Measurements from ENCODE around the gene ACACA.

Gene ACACA

GRCh38 chr17:37083456-37083855, 323.2 kb downstream of the ACACA start:
- H3K4me3 ChIP-seq (ENCODE audit: low read depth, low read length): no peak overlapping the region
- no peak overlapping the region for H3K27ac ChIP-seq (ENCODE audit: extremely low read depth, low read depth, low read length)
- peaks cover 0 to 38% of the 10 kb centered on the region in 2 experiments; a peak in 2 of 3 replicates for H3K36me3 ChIP-seq (ENCODE audit: control insufficient read depth in 2 of 2, insufficient read depth in 1 of 2, low read length in 2 of 2)
- CTCF ChIA-PET: interaction anchor here (0.7 kb wide), 1 partner anchor 36 kb away, joined by 3 read pairs; no protein-coding TSS in a partner anchor
- TF ChIP-seq ZNF223 (tag by site-specific recombination; IDR thresholded peaks at IDR 0.05) (no peak), SCRT2 (tag by site-specific recombination; IDR thresholded peaks at IDR 0.05) (peak; percentile 96), ZNF202 (tag by site-specific recombination; IDR thresholded peaks at IDR 0.05; ENCODE audit: borderline replicate concordance) (no peak), SCRT1 (tag by site-specific recombination; IDR thresholded peaks at IDR 0.05; ENCODE audit: borderline replicate concordance) (peak; percentile 94), MEIS1 (CRISPR knock-in tag; IDR thresholded peaks at IDR 0.05; ENCODE audit: borderline replicate concordance) (no peak), MZF1 (tag by site-specific recombination; IDR thresholded peaks at IDR 0.05; ENCODE audit: borderline replicate concordance) (no peak), ZNF175 (tag by site-specific recombination; IDR thresholded peaks at IDR 0.05) (no peak)
- H3K4me1 ChIP-seq (ENCODE audit: control insufficient read depth, insufficient read depth, low read length): no peaks in the 10 kb centered on the region
- POLR2A ChIA-PET: no interaction called here
- no peaks in the 10 kb centered on the region; the same call in 1 of the 2 replicates for H3K9me3 ChIP-seq (ENCODE audit: control insufficient read depth, insufficient read depth, low read depth, low read length)

GRCh38 chr17:37082985-37083384, 323.7 kb downstream of the ACACA start:
- no peak overlapping the region for H3K27ac ChIP-seq (ENCODE audit: extremely low read depth, low read depth, low read length)
- no peaks in the 10 kb centered on the region; the same call in 1 of the 2 replicates for H3K9me3 ChIP-seq (ENCODE audit: control insufficient read depth, insufficient read depth, low read depth, low read length)
- ChIA-PET CTCF (interaction anchor here (0.6 to 0.7 kb wide), 3 partner anchors 35 to 458 kb away, joined by 3 read pairs; no protein-coding TSS in a partner anchor), POLR2A (no interaction called here)
- H3K36me3 ChIP-seq (ENCODE audit: control insufficient read depth in 2 of 2, insufficient read depth in 1 of 2, low read length in 2 of 2): peaks cover 0 to 34% of the 10 kb centered on the region in 2 experiments; a peak in 2 of 3 replicates
- H3K4me1 ChIP-seq (ENCODE audit: control insufficient read depth, insufficient read depth, low read length): no peaks in the 10 kb centered on the region
- TF ChIP-seq SALL2 (tag by site-specific recombination; IDR thresholded peaks at IDR 0.05; ENCODE audit: borderline replicate concordance): no peak
- no peak for TF ChIP-seq ZSCAN18 (tag by site-specific recombination; IDR thresholded peaks at IDR 0.05)
- no peak for TF ChIP-seq ZNF558 (tag by site-specific recombination; IDR thresholded peaks at IDR 0.05)
- TF ChIP-seq ZNF473 (tag by site-specific recombination; IDR thresholded peaks at IDR 0.05): no peak
- TF ChIP-seq INSM2 (tag by site-specific recombination; IDR thresholded peaks at IDR 0.05): no peak
- TF ChIP-seq KLF16 (tag by site-specific recombination; IDR thresholded peaks at IDR 0.05): no peak
- TF ChIP-seq ZBTB6 (tag by site-specific recombination; IDR thresholded peaks at IDR 0.05): no peak
- TF ChIP-seq ZNF404 (tag by site-specific recombination; IDR thresholded peaks at IDR 0.05): no peak
- no peak for TF ChIP-seq ZBTB21 (tag by site-specific recombination; IDR thresholded peaks at IDR 0.05)
- H3K4me3 ChIP-seq (ENCODE audit: low read depth, low read length): no peak overlapping the region

- peaks cover 0 to 28% of the 10 kb centered on the region in 2 experiments; a peak in 2 of 3 replicates for H3K36me3 ChIP-seq (ENCODE audit: control insufficient read depth in 2 of 2, insufficient read depth in 1 of 2, low read length in 2 of 2)
- no peak overlapping the region for H3K4me3 ChIP-seq (ENCODE audit: low read depth, low read length)
- H3K4me1 ChIP-seq (ENCODE audit: control insufficient read depth, insufficient read depth, low read length): no peaks in the 10 kb centered on the region
- ChIA-PET POLR2A (no interaction called here), CTCF (interaction anchor here (0.6 to 1.1 kb wide), 4 partner anchors 7 to 458 kb away, joined by 3 read pairs; no protein-coding TSS in a partner anchor)
- no peak overlapping the region for H3K27ac ChIP-seq (ENCODE audit: extremely low read depth, low read depth, low read length)
- H3K9me3 ChIP-seq (ENCODE audit: control insufficient read depth, insufficient read depth, low read depth, low read length): no peaks in the 10 kb centered on the region; the same call in 1 of the 2 replicates
- TF ChIP-seq ZNF660 (tag by site-specific recombination; IDR thresholded peaks at IDR 0.05) (no peak), RBAK (tag by site-specific recombination; IDR thresholded peaks at IDR 0.05) (no peak), ZNF133 (tag by site-specific recombination; IDR thresholded peaks at IDR 0.05) (no peak), ZNF26 (tag by site-specific recombination; IDR thresholded peaks at IDR 0.05) (no peak), ZNF398 (tag by site-specific recombination; IDR thresholded peaks at IDR 0.05) (no peak), ZNF335 (tag by site-specific recombination; conservative IDR thresholded peaks at IDR 0.05) (no peak), ZNF555 (tag by site-specific recombination; conservative IDR thresholded peaks at IDR 0.05) (no peak)
These were observed 324.2 kb downstream of the ACACA start for GRCh38 chr17:37082311-37082860.

Measured in HEK293 (cell line).